SK-N-DZ (cell line): ENCODE results near the gene FZD2. TPM values are rescaled to one million over a fixed set of nuclear protein-coding genes. Genes with fewer than 3 reads are reported as not detected.
"Not testable (repeated sequence)": the region's sequence is repeated elsewhere in the genome, so short reads cannot be mapped to it uniquely, and the experiment has no call there.

Experiments
- DNase-seq: peaks from one replicate; pipeline ENCODE4 v3.0.0-alpha.2; 2015; ENCODE audit warnings: low spot score
- polyA plus RNA-seq, 2 experiments: library from polyadenylated mRNA; depleted of rRNA; stranded (reverse); fragments of >200 nt; gene quantifications; 2 replicates each; pipeline ENCODE4 v1.2.3, GENCODE V29; 2014

The FZD2 gene
- 19.7 and 19.9 TPM in 2 replicates for polyA plus RNA-seq (2014; cell fraction: cytosol; rRNA removed)
- polyA plus RNA-seq (2014; cell fraction: nucleus; rRNA removed): 12.7 and 14.5 TPM in 2 replicates

GRCh38 chr17:44556832-44557606 lies at the start of gene FZD2:
Gene FZD2 (plus strand): TSS chr17:44557484. CDS start chr17:44557689, 205 bp downstream.
- DNase-seq: peak; percentile 98

GRCh38 chr17:44511241-44512134 lies 45.8 kb upstream of the FZD2 start:
- DNase-seq: peak; percentile 80

- no peak for DNase-seq
Observed at GRCh38 chr17:44518032-44518431, 39.3 kb upstream of the FZD2 start.

GRCh38 chr17:44522883-44523671 lies 34.2 kb upstream of the FZD2 start:
- peak; percentile 68 for DNase-seq

- DNase-seq: no peak
Observed at GRCh38 chr17:44523672-44523972, 33.7 kb upstream of the FZD2 start.

GRCh38 chr17:44527102-44527501 lies 30.2 kb upstream of the FZD2 start:
- no peak for DNase-seq

- DNase-seq: no peak
Observed at GRCh38 chr17:44527954-44528353, 29.3 kb upstream of the FZD2 start.

- no peak for DNase-seq
Observed at GRCh38 chr17:44529864-44530263, 27.4 kb upstream of the FZD2 start.

- no peak for DNase-seq
Observed at GRCh38 chr17:44530896-44531418, 26.3 kb upstream of the FZD2 start.

GRCh38 chr17:44533533-44534246 lies 23.6 kb upstream of the FZD2 start:
- peak; percentile 95 for DNase-seq

- peak; percentile 52 for DNase-seq
Observed at GRCh38 chr17:44536090-44536953, 21.0 kb upstream of the FZD2 start.

- not testable (repeated sequence) for DNase-seq
Observed at GRCh38 chr17:44537922-44538321, 19.4 kb upstream of the FZD2 start.

- DNase-seq: no peak
Observed at GRCh38 chr17:44539673-44540072, 17.6 kb upstream of the FZD2 start.

- no peak for DNase-seq
Observed at GRCh38 chr17:44540246-44541084, 16.8 kb upstream of the FZD2 start.

GRCh38 chr17:44541884-44542581 lies 15.3 kb upstream of the FZD2 start:
- DNase-seq: no peak

GRCh38 chr17:44543213-44543904 lies 13.9 kb upstream of the FZD2 start:
- DNase-seq: no peak

- no peak for DNase-seq
Observed at GRCh38 chr17:44543905-44544523, 13.3 kb upstream of the FZD2 start.
